Kidney epithelial cell (primary cell): ENCODE data around the gene NID1. TPM values are rescaled to one million over a fixed set of nuclear protein-coding genes. Genes with fewer than 3 reads are reported as not detected.

Experiments
- DNase-seq: peaks from one replicate; pipeline ENCODE4 v3.0.0-alpha.2; 2010; ENCODE audit warnings: low read depth
- H3K27me3 ChIP-seq: 2 replicates; pipeline ENCODE4 v1.6.0; 2011; ENCODE audit warnings: low read length; ENCODE audit not compliant: control insufficient read depth, insufficient read depth
- H3K36me3 ChIP-seq: 2 replicates; pipeline ENCODE4 v1.5.1; 2011; ENCODE audit warnings: low read length; ENCODE audit not compliant: control insufficient read depth, insufficient read depth
- H3K4me3 ChIP-seq: 2 replicates; pipeline ENCODE4 v1.5.1; 2011; ENCODE audit warnings: low read depth, mild to moderate bottlenecking, control low read depth, low read length
- CTCF ChIP-seq: IDR thresholded peaks from 2 replicates; pipeline ENCODE4 v1.5.1; 2011; ENCODE audit warnings: mild to moderate bottlenecking, moderate library complexity, low read length, control low read depth, inconsistent platforms; ENCODE audit not compliant: insufficient read depth, poor library complexity, severe bottlenecking
- total RNA-seq: library from RNA; depleted of rRNA; stranded (reverse); fragments of >200 nt; gene quantifications from 2 replicates; pipeline ENCODE4 v1.2.3, GENCODE V29; 2015

The NID1 gene
- total RNA-seq, 1 donor from 2014 or later, result 21.2 TPM

GRCh38 chr1:236085545-236086159 is 20.8 kb upstream of the NID1 start:
- Histone ChIP-seq H3K27me3 (no peaks in the 10 kb centered on the region), H3K36me3 (no peaks in the 10 kb centered on the region), H3K4me3 (no peak overlapping the region)
- TF ChIP-seq CTCF, result no peak
- DNase-seq, result no peak

GRCh38 chr1:236084386-236084730 is 19.5 kb upstream of the NID1 start:
- H3K36me3 ChIP-seq, result no peaks in the 10 kb centered on the region
- no peak for DNase-seq
- H3K27me3 ChIP-seq, result no peaks in the 10 kb centered on the region
- no peak overlapping the region for H3K4me3 ChIP-seq
- no peak for TF ChIP-seq CTCF

DNA sequence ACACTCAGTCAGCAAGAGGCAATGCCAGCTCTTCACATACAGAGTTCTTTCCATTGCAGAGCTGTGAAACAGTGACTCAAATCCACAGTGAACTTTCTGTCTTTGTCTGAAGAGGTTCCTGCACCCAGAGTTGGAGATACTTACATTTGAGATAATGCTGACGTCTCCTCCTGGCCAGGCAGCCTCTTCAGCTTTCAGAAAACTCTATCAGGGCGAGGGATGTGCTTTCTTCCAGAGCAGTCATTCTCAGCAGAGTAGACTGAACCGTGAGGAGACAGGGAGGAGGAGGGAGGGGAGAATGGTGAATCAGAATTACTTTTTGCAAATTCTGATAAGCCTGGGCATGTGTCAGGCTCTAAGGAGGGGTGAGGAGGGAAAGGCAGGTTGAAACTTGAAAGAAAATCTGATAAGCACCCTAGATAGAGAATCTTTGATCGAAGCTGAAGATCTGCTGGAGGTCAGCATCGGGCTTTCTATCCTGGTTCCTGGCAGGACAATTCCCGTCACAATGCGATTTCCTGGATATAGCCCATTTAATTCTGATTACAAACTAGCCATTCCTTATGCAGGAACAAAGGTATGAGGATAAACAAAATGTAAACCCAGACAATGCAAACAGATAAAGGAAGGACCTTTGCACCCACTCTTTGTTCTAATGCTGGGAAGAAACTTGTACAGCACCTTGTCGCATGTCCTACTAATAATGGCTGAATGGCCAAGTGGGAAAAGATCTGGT is 18.9 kb upstream of the NID1 start:
- no peak overlapping the region for H3K4me3 ChIP-seq
- H3K27me3 ChIP-seq, result no peaks in the 10 kb centered on the region
- no peak for TF ChIP-seq CTCF
- no peak for DNase-seq
- no peaks in the 10 kb centered on the region for H3K36me3 ChIP-seq

- H3K36me3 ChIP-seq, result no peaks in the 10 kb centered on the region
- no peak overlapping the region for H3K4me3 ChIP-seq
- TF ChIP-seq CTCF, result no peak
- no peak for DNase-seq
- no peaks in the 10 kb centered on the region for H3K27me3 ChIP-seq
Measured at GRCh38 chr1:236082526-236082925, 17.6 kb upstream of the NID1 start.

DNA sequence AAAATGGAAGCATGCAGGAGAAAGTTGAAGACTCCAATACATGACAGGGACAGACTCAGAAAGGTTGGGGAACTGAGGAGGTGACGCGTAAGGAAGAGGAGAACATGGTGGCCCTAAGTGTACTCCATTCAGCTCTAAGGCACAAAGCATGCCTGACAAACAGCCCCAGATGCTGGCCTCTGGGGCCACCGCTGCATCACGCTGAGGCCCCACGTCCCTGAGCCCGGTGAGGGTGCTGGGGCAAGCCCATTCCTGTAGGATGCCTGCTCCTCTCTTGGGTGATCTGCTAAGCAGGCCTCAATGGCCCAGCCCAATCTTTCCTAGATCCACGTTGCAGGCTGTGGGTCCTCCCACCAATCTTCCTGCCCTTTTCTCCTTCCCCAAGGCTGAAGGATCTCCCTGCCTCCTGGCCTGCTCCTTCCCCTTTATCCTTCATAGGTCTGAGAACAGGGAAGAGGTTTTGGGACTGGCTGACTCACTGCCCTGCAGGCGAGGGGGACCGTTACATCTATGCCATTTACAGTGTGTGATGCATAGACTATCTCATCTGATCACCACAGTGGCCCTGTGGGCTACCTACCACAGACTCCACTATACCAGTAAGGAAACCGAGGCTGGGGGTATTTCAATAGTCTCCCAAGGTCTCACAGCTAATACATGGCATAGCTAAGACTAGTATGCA is 16.8 kb upstream of the NID1 start:
- no peaks in the 10 kb centered on the region for H3K27me3 ChIP-seq
- no peak overlapping the region for H3K4me3 ChIP-seq
- TF ChIP-seq CTCF, result no peak
- no peaks in the 10 kb centered on the region for H3K36me3 ChIP-seq
- DNase-seq, result no peak

- H3K4me3 ChIP-seq, result no peak overlapping the region
- H3K27me3 ChIP-seq, result no peaks in the 10 kb centered on the region
- H3K36me3 ChIP-seq, result no peaks in the 10 kb centered on the region
- no peak for DNase-seq
- no peak for TF ChIP-seq CTCF
Measured at GRCh38 chr1:236079703-236080102, 14.8 kb upstream of the NID1 start.
